Testis (tissue), 2 donors: ENCODE measurements around the gene MRPS2.

Experiments used
- POLR2A ChIP-seq: fragments of 450-650 bp; IDR thresholded peaks from one replicate; pipeline ENCODE4 v1.6.1; 2017; ENCODE audit warnings: antibody characterized with exemption, mild to moderate bottlenecking, moderate library complexity
- TF ChIP-seq, protein P1 (sequence below), 3 experiments: fragments of 450-650 bp in 2 of 3; fragments of 200-600 bp in 1 of 3; sonication (generic) in 1 of 3; IDR thresholded peaks; one replicate each; pipeline ENCODE4 v1.5.1; 2016 to 2019; ENCODE audit warnings: antibody characterized with exemption in 3 of 3, mild to moderate bottlenecking in 2 of 3, moderate library complexity in 1 of 3

DNA sequence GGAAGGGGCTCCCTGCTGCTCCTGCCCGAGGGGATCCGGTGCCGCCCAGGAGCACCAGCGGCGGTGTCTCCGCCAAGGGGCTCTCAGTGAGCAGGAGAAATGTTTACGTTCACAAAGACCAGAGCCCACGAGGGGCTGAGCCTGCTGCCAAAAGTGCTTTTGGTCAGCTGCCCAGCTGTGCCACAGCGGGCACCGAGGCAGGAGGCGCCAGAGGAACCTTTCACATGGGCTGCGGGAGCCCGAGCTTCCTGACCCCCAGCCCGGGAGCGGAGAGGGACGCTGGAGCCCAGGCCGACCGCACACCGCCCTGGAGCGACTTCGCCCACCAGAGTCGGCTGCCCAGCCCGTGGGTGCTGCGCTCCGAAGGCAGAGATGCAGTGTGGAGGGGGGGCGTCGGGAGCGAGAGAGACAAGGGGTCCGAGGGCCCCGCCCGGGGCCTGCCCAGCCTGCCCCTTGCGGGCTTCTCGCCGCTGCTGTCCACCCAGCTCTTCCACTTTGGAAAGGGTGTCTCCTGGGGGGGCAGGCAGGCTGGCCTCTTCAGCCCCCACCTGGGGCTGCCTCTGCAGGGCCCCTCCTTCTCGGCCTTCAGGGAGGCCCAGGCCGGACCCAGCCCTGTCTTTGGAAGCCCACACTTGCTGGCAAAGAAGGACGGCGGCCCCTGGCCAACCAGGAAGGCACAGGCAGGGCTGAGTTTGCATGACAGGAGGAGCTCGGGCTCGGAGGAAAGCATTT, 13.0 kb upstream of the MRPS2 start:
- TF ChIP-seq, protein P1, sequence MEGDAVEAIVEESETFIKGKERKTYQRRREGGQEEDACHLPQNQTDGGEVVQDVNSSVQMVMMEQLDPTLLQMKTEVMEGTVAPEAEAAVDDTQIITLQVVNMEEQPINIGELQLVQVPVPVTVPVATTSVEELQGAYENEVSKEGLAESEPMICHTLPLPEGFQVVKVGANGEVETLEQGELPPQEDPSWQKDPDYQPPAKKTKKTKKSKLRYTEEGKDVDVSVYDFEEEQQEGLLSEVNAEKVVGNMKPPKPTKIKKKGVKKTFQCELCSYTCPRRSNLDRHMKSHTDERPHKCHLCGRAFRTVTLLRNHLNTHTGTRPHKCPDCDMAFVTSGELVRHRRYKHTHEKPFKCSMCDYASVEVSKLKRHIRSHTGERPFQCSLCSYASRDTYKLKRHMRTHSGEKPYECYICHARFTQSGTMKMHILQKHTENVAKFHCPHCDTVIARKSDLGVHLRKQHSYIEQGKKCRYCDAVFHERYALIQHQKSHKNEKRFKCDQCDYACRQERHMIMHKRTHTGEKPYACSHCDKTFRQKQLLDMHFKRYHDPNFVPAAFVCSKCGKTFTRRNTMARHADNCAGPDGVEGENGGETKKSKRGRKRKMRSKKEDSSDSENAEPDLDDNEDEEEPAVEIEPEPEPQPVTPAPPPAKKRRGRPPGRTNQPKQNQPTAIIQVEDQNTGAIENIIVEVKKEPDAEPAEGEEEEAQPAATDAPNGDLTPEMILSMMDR (IDR thresholded peaks at IDR 0.05), result no peak
- no peak for TF ChIP-seq POLR2A
